ENCODE measurements around the gene TMEM212. TPM values are rescaled to one million over a fixed set of nuclear protein-coding genes. Genes with fewer than 3 reads are reported as not detected.

The TMEM212 gene
- polyA plus RNA-seq (2012; ENCODE audit: insufficient read depth, insufficient read length) = not detected

DNA sequence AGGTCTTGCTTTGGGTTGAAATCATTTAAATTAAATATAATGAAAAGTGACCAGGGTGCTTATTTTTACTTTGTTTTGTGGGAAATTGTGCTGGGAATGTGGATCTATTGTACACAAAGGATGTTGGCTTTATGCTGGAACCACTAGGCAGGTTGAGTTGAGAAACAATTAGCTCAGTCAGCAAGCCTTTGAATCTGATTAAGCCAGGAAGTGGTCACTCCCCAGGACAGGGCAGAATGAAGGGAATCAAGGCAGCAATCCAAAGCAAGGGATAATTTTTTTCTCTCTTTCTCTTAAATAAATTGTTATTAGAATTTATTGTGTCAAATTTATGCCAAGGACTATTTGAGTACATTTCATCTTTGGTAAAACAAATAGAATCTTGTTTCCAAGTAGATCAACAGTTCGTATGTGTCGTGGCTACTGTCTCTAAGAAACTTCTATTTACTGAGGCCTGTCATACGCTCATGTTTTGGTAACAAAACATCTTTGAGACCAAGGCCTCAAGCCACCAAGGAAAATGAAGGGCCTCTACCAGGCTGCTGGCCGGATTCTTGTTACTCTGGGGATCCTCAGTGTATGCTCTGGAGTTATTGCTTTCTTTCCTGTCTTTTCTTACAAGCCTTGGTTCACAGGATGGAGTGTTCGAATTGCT, at the start of gene TMEM212:
Gene TMEM212 (plus strand): TSS at position 486 of the 655 bp plus-strand sequence. CDS start 35 bp downstream, at position 521.
- no peak within 1 kb of the TSS for H3K4me3 ChIP-seq (ENCODE audit: low read length)
- DNase-seq (ENCODE audit: low read depth, low spot score) = no peak

DNA sequence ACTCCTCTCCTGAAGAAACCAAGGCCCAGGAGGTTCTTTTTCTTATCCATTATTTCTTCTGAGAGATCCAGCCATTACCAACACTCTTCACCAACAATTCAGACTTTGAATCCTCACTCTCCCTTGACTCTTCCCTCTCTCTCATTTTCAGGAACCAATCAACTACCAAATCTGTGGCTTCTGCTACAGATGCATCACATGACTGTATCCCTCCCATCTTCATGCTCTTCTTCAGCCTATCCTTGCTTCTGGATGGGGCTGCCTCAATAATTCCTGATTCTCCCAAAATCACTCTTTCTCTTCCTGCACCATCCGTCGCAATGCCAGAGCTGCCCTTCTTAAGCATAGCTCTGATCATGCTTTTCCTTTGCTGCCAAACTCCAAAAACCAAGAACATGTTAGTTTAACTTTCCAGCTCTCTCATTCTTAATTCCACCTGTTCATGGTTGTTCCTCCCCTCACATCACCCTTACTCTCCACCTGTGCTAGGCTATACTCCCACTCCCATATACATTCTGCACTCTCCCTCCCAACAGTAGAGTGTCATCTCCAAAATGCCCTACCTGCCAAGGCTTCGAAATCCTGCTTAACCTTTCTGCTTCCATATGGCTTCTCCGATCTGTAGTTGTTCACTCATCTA, 46.4 kb upstream of the TMEM212 start:
- H3K4me3 ChIP-seq (ENCODE audit: low read length) = no peak overlapping the region
- no peak for DNase-seq (ENCODE audit: low read depth, low spot score)

DNA sequence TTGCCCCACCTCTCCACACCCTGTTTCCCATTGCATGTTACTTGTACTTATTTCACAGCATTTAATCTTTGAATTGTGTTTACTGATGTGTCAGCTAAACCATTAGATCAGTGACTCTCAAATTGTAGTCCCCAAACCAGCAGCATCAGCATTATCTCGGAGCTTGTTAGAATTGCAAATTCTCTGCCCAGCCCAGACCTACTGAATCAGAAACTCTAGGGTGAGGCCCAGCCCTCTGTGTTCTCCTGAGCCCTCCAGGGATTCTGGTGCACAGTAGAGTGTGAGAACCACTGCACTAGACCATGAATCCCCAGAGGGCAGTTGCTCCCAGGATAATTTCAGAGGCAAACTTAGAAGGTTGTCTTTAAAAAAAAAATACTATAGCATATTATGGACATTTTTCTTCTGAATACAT, 45.9 kb upstream of the TMEM212 start:
- DNase-seq (ENCODE audit: low read depth, low spot score) = no peak
- H3K4me3 ChIP-seq (ENCODE audit: low read length) = no peak overlapping the region

DNA sequence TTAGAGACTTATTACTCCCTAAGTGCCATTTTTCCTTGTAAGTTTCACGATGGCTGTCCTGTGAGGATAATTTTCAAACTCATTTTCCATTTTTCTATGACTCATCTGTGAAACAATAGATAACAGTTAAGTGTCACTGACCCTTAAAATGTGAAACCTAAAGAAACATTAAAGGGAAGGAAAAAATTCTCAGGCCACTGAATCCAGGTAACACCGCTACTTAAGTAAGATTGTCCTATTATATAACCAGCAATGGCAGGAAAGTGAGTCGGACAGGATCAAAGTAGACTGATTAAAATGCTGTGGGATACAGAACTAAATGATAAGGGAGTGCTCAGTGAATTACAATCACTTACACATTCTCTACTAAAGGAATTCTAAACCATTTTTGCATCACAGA, 45.3 kb upstream of the TMEM212 start:
- H3K4me3 ChIP-seq (ENCODE audit: low read length) = no peak overlapping the region
- no peak for DNase-seq (ENCODE audit: low read depth, low spot score)

DNA sequence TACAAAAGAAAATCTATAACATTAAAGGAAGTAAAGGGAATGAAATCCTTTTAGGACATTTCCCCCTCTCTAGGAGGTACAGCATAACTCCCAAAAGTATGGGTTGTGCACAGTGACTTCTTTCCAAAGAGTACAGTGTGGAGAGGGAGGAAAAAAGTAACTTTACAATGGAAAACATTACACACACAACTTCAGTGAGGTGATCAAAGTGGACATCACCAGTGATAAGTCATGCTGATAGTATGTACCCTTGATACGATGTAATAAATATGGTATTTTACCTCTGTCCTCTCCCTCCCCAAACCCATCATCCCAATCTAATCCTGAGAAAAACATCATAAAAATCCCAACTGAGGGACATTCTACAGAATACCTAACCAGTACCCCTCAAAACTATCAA, 43.6 kb upstream of the TMEM212 start:
- no peak overlapping the region for H3K4me3 ChIP-seq (ENCODE audit: low read length)
- no peak for DNase-seq (ENCODE audit: low read depth, low spot score)

DNA sequence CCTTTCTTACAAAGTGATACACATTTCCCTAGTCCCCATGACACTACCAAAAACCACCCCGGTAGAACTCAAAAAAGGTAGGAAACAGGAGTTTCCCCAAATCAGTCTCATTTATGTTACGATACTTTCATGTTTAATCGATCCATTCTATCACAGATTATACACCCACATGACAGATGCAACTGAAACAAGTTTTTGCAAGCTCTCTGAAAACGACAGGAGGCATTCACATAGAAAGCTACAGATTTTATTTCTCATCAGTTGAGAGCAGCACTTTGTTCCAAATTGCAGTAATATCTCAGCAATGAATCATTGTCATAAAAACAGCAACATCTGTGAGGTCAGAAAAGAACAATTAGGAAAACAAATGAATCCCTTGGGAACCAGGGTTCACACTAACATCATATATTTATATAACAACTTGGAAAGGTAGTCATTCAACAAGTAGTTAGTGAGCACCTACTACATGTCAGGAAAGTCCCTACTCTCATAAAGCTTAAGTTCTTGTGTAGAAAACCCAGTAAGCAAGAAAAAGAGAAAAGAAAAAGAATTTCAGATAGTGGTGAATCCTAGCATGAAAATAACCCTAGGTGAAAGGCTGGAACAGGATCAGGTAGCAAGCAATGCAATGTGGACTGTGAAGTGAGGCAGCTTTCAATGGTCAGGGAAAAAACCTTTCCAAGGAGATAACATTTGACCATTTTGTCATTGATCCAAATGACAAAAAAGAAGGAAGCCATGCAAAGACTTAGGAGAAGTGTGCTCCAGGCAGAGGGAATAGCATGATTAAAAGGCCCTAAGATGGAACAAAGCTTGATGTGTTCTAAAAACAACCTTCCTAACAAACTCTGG, 41.2 kb upstream of the TMEM212 start:
- no peak for DNase-seq (ENCODE audit: low read depth, low spot score)

DNA sequence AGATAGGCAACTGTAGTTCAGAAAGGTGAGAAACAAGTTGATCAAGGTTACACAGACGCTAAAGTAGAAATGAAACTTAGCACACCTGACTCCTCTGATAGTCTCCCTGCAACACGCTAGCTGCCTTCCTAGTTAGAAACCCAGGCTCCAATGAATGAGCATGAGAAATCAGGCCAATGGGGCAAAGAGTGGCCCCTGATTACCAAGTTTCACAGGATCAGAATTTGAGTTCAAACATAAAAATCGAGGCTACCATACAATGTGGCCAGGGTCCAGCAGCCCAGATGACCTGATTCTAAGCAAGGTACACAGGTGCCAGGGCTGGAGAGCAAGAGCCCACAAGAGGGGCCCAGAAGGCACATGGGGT, 40.6 kb upstream of the TMEM212 start:
- no peak overlapping the region for H3K4me3 ChIP-seq (ENCODE audit: low read length)
- no peak for DNase-seq (ENCODE audit: low read depth, low spot score)

More for the DNA sequence above, 41.2 kb upstream of the TMEM212 start:
- no peak overlapping the region for H3K4me3 ChIP-seq (ENCODE audit: low read length)

DNA sequence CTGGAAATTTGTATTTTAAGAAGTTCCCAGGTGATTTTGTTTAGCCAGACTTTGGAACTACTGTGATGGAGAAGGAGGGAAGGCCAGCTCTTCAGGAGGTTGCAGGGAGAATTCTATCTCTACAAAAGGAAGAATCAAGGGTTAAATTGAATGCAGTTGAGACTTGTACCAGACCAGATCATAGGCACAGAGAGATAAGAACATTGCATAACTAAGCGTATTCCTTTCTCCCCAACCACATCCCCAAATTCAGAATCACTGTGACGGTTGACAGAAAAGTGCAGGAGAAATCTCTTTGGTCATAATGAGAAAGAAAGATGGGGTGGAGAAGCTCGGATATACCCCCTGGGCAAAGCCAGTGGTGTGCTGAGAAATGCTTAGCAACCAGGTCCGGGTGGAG, 40.1 kb upstream of the TMEM212 start:
- no peak for DNase-seq (ENCODE audit: low read depth, low spot score)
- H3K4me3 ChIP-seq (ENCODE audit: low read length) = no peak overlapping the region

DNA sequence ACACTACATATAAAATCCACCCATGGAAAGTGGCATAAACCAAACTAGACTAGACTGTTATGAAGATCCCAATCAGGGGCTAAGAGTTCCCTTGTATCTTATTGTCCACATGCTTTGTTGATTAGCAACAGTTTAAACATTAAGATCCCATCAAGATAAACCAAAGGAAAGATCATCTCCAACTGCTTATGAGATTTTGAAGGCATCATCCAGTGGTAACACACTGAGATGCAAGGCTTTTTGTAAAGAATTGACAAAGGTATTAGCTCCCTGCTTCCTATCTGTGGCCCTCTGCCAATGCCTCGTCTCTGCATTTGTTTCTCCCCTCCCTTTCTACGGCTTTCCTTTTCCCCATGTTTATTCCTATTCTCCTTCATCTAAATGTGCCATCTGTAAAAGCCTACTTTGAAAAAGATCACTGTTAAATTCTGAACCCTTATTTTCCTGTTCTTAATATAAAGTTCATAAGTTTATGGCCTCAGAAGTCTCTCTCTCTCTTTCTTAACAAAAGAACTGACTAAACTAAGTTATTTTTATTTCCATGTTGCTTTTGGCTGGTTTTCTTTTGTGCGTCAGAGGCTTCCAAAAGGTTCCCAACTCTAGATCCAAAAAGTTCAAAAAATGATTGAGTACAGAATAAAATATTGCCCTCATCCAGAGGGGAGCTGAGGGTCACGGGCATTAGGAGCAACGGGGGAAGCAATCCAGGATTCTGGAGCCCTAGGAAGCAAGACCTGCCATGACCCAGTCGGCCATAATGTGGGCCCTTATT, 38.3 kb upstream of the TMEM212 start:
- no peak for DNase-seq (ENCODE audit: low read depth, low spot score)
- no peak overlapping the region for H3K4me3 ChIP-seq (ENCODE audit: low read length)

DNA sequence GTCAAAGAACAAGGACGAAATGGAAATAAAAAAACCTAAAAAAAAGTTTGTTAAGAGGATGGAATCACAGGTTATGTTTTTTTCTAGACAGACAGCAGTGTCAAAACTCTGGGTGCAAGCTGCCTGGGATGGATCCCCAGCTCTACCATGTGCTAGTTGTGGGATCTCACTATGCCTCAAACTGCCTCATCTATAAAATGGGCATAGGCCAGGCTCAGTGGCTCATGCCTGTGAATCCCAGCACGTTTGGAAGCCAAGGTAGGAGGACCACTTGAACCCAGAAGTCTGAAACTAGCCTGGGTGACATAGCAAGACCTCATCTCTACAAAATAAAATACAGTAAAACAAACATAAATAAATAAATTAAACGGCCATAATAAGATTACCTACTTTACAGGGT, 37.5 kb upstream of the TMEM212 start:
- no peak overlapping the region for H3K4me3 ChIP-seq (ENCODE audit: low read length)
- no peak for DNase-seq (ENCODE audit: low read depth, low spot score)

DNA sequence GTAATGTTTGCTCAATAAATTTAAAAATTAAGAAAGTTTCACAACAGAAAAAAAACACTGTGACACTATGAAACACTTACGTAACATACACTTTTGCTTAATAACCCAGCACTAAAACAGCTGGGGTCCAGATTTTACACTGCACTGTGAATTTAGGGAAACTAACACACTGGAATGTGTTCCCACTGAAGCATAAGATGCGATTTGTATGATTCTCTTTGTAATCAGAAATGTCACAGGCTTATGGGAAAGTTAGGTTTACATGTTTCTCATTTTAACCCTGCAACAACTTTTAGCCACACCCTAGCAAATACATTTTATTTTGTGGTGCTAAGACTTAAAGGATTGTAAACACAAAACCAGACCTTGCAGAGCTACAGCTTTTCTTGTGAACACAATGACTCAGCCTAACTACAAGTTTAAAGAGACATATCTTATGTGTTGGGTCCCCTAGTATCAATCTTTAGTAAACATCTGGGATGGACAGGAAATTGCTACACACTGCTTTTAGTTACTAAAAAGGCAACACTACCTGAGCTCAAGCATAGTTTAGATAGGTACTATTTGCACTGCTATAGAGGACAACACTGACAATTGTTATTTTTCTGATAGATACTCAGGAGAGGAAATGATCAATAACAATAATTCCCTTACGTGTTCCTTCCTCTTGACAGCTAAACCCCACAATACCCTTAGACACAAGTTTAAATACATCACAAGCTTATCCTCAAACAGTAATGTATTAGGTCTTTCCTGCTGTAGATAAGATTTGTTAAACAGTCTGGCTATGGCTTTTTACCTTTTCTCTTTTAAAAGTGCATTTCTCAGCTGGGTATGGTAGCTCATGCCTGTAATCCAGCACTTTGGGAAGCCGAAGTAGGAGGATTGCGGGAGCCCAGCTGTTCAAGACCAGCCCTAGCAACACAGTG, 36.7 kb upstream of the TMEM212 start:
- DNase-seq (ENCODE audit: low read depth, low spot score) = no peak
- no peak overlapping the region for H3K4me3 ChIP-seq (ENCODE audit: low read length)

DNA sequence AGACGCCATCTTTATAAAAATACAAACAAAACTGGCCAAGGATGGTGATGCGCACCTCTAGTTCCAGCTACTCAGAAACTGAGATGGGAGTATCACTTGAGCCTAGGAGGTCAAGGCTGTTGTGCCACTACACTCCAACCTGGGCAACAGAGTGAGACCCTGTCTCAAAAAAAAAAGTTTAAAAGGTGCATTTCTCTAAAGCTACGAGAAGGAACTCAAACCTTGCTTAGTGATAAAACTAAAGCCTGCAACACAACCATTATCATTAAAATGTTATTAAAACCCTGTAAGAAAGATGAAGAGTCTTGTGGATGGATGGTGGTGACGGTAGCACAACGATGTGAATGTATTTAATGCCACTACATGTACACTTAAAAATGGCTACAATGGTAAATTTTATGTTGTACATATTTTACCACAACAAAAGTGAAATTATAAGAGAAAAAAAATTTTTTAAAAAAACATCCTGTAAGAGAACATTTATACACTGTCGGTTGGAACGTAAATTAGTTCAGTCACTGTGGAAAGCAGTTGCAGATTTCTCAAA, 35.9 kb upstream of the TMEM212 start:
- no peak for DNase-seq (ENCODE audit: low read depth, low spot score)
- no peak overlapping the region for H3K4me3 ChIP-seq (ENCODE audit: low read length)

DNA sequence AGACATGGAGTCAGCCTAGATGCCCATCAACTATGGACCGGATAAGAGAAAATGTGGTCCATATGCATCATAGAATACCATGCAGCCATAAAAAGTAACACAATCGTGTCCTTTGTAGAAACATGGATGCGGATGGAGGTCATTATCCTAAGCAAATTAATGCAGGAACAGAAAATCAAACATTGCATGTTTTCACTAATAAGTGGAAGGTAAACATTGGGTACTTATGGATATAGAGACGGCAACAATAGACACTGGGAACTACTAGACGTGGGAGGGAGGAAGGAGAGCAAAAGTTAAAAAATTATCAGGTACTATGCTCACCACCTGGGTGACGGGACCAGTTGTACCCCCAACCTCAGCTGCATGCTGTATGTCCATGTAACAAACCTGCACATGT, 35.3 kb upstream of the TMEM212 start:
- H3K4me3 ChIP-seq (ENCODE audit: low read length) = no peak overlapping the region
- DNase-seq (ENCODE audit: low read depth, low spot score) = no peak

DNA sequence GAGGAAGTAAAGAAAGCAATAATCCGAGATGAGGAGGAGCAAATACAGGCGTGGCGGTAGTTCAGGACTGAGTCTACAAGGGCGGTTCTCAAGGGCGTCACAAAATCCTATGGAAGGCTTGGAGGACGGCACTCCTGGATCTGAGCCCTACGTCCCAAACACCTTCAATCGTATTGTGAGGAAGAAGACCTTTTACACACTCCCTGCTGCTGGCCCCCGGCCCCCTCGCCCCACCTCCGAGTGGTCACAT, 33.6 kb upstream of the TMEM212 start:
- H3K4me3 ChIP-seq (ENCODE audit: low read length) = no peak overlapping the region
- no peak for DNase-seq (ENCODE audit: low read depth, low spot score)

DNA sequence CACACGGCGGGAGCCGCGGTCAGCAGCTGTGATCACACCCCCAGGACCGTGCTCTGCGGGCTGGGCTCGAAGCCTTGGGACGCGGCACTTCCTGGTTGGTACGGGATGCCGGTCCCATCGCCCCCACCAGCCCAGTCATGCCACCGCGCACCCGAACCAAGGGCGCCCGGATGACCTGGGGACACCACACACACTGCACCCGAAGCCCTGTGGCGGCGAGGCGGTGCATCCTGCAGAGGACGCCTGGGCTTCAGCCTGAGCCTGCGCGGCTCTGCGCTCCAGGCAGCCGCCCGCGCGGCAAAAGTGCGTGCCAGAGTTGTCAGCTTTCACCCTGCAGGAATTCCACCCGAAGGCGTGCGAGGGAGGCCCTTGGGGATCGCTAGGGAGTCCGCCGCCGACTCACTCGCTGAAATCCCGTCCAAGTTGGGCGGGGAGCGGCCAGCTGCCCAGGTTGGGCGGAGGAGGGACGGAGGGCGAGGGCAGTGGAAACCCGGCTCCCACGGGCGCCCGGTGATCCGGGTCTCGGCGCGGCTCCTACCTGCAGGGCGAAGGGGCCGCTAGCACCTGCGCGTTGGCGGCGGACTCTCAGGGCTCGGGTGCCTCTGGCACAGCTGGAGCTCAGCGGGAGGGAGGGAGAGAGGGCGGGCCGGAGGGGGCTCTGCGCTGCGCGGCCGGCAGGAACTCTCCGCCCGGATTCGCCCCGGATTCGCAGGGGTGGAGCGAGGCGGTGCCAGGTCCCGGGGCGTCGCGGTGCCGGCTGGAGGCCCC, 33.1 kb upstream of the TMEM212 start, which contains the start of gene PLD1:
Gene PLD1 (minus strand): TSS at position 623 of the 768 bp plus-strand sequence. CDS start 72,432 bp downstream, outside the sequence.
- no peak within 1 kb of the TSS for H3K4me3 ChIP-seq (ENCODE audit: low read length)

DNA sequence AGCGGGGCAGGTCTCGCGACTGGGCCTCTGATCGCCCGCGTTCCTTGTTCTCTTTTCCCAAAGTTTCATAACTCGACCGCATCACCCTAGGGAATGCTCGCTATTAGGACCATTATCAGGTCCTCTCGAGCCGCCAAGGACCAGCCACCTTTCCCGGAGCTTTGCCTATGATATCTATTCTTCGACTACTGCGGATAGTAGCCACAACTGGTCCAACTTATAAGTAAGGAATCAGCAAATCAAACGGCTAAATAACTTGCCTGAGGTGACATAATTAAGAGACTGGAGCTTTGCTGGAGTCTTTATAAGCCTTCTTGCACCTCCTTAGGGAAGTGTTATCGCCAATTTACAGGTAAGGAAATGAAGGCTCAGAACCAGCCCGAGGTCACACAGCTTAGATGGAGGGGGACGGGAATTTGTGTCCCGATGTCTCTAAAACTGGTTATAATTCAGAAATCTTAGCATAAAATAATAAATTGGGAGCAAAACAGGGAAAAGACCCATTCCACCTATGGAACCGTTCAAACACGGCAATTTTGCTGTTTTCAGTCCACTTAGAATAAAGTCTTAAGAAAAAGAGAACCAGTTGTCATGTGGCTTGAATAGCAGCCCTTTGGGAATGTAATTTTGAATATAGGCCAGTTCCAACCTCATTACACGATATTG, 32.4 kb upstream of the TMEM212 start:
- no peak for DNase-seq (ENCODE audit: low read depth, low spot score)
- H3K4me3 ChIP-seq (ENCODE audit: low read length) = no peak overlapping the region

More for the DNA sequence above, 33.1 kb upstream of the TMEM212 start, which contains the start of gene PLD1:
- DNase-seq (ENCODE audit: low read depth, low spot score) = no peak

DNA sequence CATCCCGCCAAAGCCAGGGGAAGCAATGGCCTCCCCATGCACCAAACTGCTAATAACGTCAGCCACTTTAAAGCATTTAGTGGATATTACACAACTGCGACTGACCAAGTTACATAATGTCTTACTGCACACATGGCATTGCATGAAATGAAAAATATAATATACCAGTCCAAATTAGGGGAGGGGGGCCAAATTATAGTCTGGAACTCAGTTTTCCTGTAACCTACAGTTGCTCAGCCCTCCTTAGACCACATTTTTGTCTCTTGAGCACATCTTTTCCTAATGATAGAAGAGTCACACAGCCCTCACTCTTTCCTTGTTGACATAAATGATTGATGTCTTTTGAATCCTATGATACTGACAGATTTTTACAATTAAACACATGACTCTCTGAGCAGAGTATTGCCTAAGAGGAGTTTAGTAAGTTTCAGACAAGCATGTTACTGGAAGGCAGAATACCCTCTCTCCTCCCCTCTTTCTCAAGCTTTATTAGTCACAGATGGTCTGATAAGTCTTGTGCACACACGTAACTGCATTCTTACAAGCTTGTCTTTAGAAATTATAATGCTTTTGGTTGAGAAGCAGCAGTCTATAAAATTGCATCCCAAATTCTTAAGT, 31.7 kb upstream of the TMEM212 start:
- DNase-seq (ENCODE audit: low read depth, low spot score) = no peak
- H3K4me3 ChIP-seq (ENCODE audit: low read length) = no peak overlapping the region
